HepG2 (cell line): Measurements from ENCODE around the gene GADL1. TPM values are rescaled to one million over a fixed set of nuclear protein-coding genes. Genes with fewer than 3 reads are reported as not detected.

ENCODE experiments used
- ADNP ChIP-seq: sonication (generic); formaldehyde crosslinking; IDR thresholded peaks from 2 replicates; pipeline ENCODE4 v1.4.0; 2020; ENCODE audit warnings: missing genetic modification reagents
- ARHGAP35 ChIP-seq: sonication (generic); formaldehyde crosslinking; IDR thresholded peaks from 2 replicates; pipeline ENCODE4 v1.9.0; 2022; ENCODE audit warnings: mild to moderate bottlenecking, inconsistent platforms, moderate library complexity, missing genetic modification reagents, borderline replicate concordance
- BCL6 ChIP-seq: IDR thresholded peaks from 2 replicates; pipeline ENCODE4 v1.6.1; 2016; ENCODE audit warnings: missing genetic modification reagents, missing compliant biosample characterization
- BORCS8-MEF2B ChIP-seq: sonication (generic); formaldehyde crosslinking; IDR thresholded peaks from 2 replicates; pipeline ENCODE4 v1.8.0; 2022; ENCODE audit warnings: mild to moderate bottlenecking, missing genetic modification reagents
- GATAD2A ChIP-seq: IDR thresholded peaks from 2 replicates; pipeline ENCODE4 v1.6.1; 2016
- HOXA9 ChIP-seq: sonication (generic); formaldehyde crosslinking; IDR thresholded peaks from 2 replicates; pipeline ENCODE4 v1.8.1; 2022; ENCODE audit warnings: missing genetic modification reagents, mild to moderate bottlenecking, moderate library complexity, borderline replicate concordance
- LCORL ChIP-seq, 2 experiments: fragments of 450-650 bp in 1 of 2; sonication (generic) in 1 of 2; formaldehyde crosslinking in 1 of 2; IDR thresholded peaks; 2 replicates each; pipeline versions ENCODE4 v1.5.0 to v1.6.1; 2017 to 2020; ENCODE audit warnings: antibody characterized with exemption in 1 of 2, missing genetic modification reagents in 1 of 2
- MAFF ChIP-seq: IDR thresholded peaks from 2 replicates; pipeline ENCODE4 v1.6.1; 2011; ENCODE audit warnings: low read depth, low read length, improper control_type of control experiment
- MIXL1 ChIP-seq: IDR thresholded peaks from 2 replicates; pipeline ENCODE4 v1.6.1; 2016
- NCOA2 ChIP-seq: sonication (generic); formaldehyde crosslinking; IDR thresholded peaks from 2 replicates; pipeline ENCODE4 v1.8.0; 2022; ENCODE audit warnings: inconsistent platforms
- POLR2A ChIP-seq, 2 experiments: IDR thresholded peaks; 2 replicates each; pipeline ENCODE4 v1.6.1; 2011; ENCODE audit warnings: low read depth in 2 of 2, low read length in 2 of 2, mild to moderate bottlenecking in 1 of 2, moderate library complexity in 1 of 2; ENCODE audit not compliant: insufficient read depth in 1 of 2
- PPARG ChIP-seq: conservative IDR thresholded peaks from 2 replicates; pipeline ENCODE4 v1.6.1; 2016; ENCODE audit warnings: missing biosample characterization, missing genetic modification reagents
- SMARCE1 ChIP-seq: fragments of 450-650 bp; IDR thresholded peaks from 2 replicates; pipeline ENCODE4 v1.6.1; 2017; ENCODE audit warnings: borderline replicate concordance
- SOX5 ChIP-seq: IDR thresholded peaks from 2 replicates; pipeline ENCODE4 v1.6.1; 2016; ENCODE audit warnings: borderline replicate concordance
- YY1 ChIP-seq: IDR thresholded peaks from 2 replicates; pipeline ENCODE4 v1.6.1; 2011; ENCODE audit warnings: low read length, low read depth, moderate library complexity, mild to moderate bottlenecking; ENCODE audit not compliant: insufficient read depth, insufficient replicate concordance
- ZNF12 ChIP-seq: sonication (generic); formaldehyde crosslinking; IDR thresholded peaks from 2 replicates; pipeline ENCODE4 v1.5.0; 2020; ENCODE audit warnings: missing genetic modification reagents
- ZNF644 ChIP-seq: IDR thresholded peaks from 2 replicates; pipeline ENCODE4 v1.6.1; 2016; ENCODE audit warnings: low read depth
- ZNF737 ChIP-seq: sonication (generic); formaldehyde crosslinking; IDR thresholded peaks from 2 replicates; pipeline ENCODE4 v1.5.0; 2020; ENCODE audit warnings: missing genetic modification reagents, mild to moderate bottlenecking, borderline replicate concordance
- ZNF775 ChIP-seq: sonication (generic); formaldehyde crosslinking; IDR thresholded peaks from 2 replicates; pipeline ENCODE4 v1.4.0; 2020; ENCODE audit warnings: missing genetic modification reagents, mild to moderate bottlenecking, moderate library complexity, borderline replicate concordance
- ZNF792 ChIP-seq: IDR thresholded peaks from 2 replicates; pipeline ENCODE4 v1.6.1; 2016
- polyA plus RNA-seq, 8 experiments: library from polyadenylated mRNA; depleted of rRNA in 3 of 8; stranded (reverse) in 7 of 8; unstranded in 1 of 8; fragments of >200 nt; fragmentation: Illumina TruSeq in 4 of 8; extraction: Trizol in 4 of 8; gene quantifications; 2 replicates each; pipeline versions ENCODE4 v1.2.1 to v1.2.3, GENCODE V29; 2011 to 2016; ENCODE audit warnings: low read depth in 4 of 8, missing spikeins in 1 of 8, mixed read lengths in 1 of 8; ENCODE audit not compliant: insufficient read depth in 1 of 8
- total RNA-seq, 5 experiments: library from RNA; depleted of rRNA; stranded (reverse); fragments of >200 nt; fragmentation: Illumina TruSeq; extraction: Trizol; gene quantifications; 2 replicates each; pipeline ENCODE4 v1.2.3, GENCODE V29; 2016; ENCODE audit warnings: low read depth in 1 of 5
- TF ChIP-seq, protein P1 (sequence below): sonication (generic); formaldehyde crosslinking; conservative IDR thresholded peaks from 2 replicates; pipeline ENCODE4 v1.4.0; 2020; ENCODE audit warnings: missing genetic modification reagents
- TF ChIP-seq, protein P2 (sequence below): IDR thresholded peaks from 2 replicates; pipeline ENCODE4 v1.4.0; 2020; ENCODE audit warnings: mild to moderate bottlenecking, missing genetic modification reagents
- TF ChIP-seq, protein P3 (sequence below): sonication (generic); formaldehyde crosslinking; IDR thresholded peaks from 2 replicates; pipeline ENCODE4 v1.4.0; 2020; ENCODE audit warnings: missing genetic modification reagents
- TF ChIP-seq, protein P4 (sequence below): sonication (generic); formaldehyde crosslinking; IDR thresholded peaks from 2 replicates; pipeline ENCODE4 v1.4.0; 2020; ENCODE audit warnings: mild to moderate bottlenecking, missing genetic modification reagents

Gene GADL1
- total and polyA plus RNA-seq, 2 of the 13 experiments (the other 11 are each of a cell fraction or from before 2014, with no cell fraction given) = not detected

DNA sequence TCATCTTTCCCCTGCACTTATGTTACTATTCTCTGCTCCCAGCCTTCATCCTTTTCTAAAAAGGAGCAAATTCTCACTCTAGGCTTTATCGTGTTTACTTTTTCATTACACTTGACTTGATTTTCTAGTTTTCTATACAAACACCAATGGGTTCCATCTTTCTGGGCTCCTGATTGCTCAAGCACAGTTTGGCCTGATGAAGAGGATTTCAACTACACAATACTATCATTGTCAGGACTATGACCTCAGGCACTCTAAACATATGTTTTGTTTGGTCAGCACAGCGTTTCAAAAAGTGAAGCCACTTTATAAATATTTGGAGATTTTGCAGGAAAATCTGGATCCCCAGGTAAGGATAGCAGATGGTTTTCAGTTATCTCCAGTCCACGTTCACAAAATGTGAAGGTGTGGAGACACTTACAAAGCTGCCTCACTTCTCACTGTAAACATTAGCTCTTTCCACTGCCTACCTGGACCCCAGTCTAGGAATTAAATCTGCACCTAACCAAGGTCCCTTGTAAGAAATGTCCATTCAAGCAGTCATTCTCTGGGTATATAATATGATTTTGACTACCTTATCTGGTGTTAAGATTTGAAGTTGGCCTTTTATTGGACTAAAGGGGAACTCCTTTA, 201.8 kb downstream of the GADL1 start (continued):
- TF ChIP-seq MAFF (0 out of 2 replicates have a peak, but pooled peaks have one; percentile 13), BCL6 (peak; percentile 55), ZNF792 (no peak), SOX5 (CRISPR knock-in tag) (peak; percentile 64; the same call in 1 of the 2 replicates), ARHGAP35 (CRISPR knock-in tag) (no peak), POLR2A (IDR thresholded peaks at IDR 0.05; ENCODE audit: insufficient read depth in 1 of 2, low read depth in 2 of 2, low read length in 2 of 2) (peak in 1 of 2 experiments; percentile 9; a peak in 1 of 4 replicates), YY1 (peak; percentile 5), ADNP (CRISPR knock-in tag) (no peak), PPARG (CRISPR knock-in tag) (peak; percentile 28; the same call in 1 of the 2 replicates), SMARCE1 (no peak), MIXL1 (CRISPR knock-in tag) (0 out of 2 replicates have a peak, but pooled peaks have one; percentile 17), NCOA2 (CRISPR knock-in tag) (peak; percentile 46; the same call in 1 of the 2 replicates), ZNF12 (no peak), ZNF737 (CRISPR knock-in tag) (no peak), HOXA9 (no peak), LCORL (IDR thresholded peaks at IDR 0.05) (0 out of 2 replicates have a peak, but pooled peaks have one; percentile 19), LCORL (CRISPR knock-in tag; IDR thresholded peaks at IDR 0.05) (no peak), ZNF775 (peak; percentile 87), ZNF644 (CRISPR knock-in tag) (peak; percentile 86), BORCS8-MEF2B (CRISPR knock-in tag) (no peak), GATAD2A (CRISPR knock-in tag) (peak; percentile 71)
- TF ChIP-seq, protein P1, sequence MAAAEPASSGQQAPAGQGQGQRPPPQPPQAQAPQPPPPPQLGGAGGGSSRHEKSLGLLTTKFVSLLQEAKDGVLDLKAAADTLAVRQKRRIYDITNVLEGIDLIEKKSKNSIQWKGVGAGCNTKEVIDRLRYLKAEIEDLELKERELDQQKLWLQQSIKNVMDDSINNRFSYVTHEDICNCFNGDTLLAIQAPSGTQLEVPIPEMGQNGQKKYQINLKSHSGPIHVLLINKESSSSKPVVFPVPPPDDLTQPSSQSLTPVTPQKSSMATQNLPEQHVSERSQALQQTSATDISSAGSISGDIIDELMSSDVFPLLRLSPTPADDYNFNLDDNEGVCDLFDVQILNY (CRISPR knock-in tag) = no peak
- TF ChIP-seq, protein P2, sequence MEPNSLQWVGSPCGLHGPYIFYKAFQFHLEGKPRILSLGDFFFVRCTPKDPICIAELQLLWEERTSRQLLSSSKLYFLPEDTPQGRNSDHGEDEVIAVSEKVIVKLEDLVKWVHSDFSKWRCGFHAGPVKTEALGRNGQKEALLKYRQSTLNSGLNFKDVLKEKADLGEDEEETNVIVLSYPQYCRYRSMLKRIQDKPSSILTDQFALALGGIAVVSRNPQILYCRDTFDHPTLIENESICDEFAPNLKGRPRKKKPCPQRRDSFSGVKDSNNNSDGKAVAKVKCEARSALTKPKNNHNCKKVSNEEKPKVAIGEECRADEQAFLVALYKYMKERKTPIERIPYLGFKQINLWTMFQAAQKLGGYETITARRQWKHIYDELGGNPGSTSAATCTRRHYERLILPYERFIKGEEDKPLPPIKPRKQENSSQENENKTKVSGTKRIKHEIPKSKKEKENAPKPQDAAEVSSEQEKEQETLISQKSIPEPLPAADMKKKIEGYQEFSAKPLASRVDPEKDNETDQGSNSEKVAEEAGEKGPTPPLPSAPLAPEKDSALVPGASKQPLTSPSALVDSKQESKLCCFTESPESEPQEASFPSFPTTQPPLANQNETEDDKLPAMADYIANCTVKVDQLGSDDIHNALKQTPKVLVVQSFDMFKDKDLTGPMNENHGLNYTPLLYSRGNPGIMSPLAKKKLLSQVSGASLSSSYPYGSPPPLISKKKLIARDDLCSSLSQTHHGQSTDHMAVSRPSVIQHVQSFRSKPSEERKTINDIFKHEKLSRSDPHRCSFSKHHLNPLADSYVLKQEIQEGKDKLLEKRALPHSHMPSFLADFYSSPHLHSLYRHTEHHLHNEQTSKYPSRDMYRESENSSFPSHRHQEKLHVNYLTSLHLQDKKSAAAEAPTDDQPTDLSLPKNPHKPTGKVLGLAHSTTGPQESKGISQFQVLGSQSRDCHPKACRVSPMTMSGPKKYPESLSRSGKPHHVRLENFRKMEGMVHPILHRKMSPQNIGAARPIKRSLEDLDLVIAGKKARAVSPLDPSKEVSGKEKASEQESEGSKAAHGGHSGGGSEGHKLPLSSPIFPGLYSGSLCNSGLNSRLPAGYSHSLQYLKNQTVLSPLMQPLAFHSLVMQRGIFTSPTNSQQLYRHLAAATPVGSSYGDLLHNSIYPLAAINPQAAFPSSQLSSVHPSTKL (CRISPR knock-in tag) = peak; percentile 72
- TF ChIP-seq, protein P3, sequence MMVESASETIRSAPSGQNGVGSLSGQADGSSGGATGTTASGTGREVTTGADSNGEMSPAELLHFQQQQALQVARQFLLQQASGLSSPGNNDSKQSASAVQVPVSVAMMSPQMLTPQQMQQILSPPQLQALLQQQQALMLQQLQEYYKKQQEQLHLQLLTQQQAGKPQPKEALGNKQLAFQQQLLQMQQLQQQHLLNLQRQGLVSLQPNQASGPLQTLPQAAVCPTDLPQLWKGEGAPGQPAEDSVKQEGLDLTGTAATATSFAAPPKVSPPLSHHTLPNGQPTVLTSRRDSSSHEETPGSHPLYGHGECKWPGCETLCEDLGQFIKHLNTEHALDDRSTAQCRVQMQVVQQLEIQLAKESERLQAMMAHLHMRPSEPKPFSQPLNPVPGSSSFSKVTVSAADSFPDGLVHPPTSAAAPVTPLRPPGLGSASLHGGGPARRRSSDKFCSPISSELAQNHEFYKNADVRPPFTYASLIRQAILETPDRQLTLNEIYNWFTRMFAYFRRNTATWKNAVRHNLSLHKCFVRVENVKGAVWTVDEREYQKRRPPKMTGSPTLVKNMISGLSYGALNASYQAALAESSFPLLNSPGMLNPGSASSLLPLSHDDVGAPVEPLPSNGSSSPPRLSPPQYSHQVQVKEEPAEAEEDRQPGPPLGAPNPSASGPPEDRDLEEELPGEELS (CRISPR knock-in tag) = peak; percentile 41; the same call in 1 of the 2 replicates
- TF ChIP-seq, protein P4, sequence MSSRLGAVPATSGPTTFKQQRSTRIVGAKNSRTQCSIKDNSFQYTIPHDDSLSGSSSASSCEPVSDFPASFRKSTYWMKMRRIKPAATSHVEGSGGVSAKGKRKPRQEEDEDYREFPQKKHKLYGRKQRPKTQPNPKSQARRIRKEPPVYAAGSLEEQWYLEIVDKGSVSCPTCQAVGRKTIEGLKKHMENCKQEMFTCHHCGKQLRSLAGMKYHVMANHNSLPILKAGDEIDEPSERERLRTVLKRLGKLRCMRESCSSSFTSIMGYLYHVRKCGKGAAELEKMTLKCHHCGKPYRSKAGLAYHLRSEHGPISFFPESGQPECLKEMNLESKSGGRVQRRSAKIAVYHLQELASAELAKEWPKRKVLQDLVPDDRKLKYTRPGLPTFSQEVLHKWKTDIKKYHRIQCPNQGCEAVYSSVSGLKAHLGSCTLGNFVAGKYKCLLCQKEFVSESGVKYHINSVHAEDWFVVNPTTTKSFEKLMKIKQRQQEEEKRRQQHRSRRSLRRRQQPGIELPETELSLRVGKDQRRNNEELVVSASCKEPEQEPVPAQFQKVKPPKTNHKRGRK = no peak
